Endodermal cell (in vitro differentiated cells): ENCODE data around the gene PRICKLE2. TPM values are rescaled to one million over a fixed set of nuclear protein-coding genes. Genes with fewer than 3 reads are reported as not detected.

Experiments
- DNase-seq: peaks from one replicate; pipeline ENCODE4 v3.0.0-alpha.2; 2017
- H3K27ac ChIP-seq: 2 replicates; pipeline ENCODE4 v1.5.1; 2013; ENCODE audit warnings: mild to moderate bottlenecking, low read depth, low read length, moderate library complexity
- H3K27me3 ChIP-seq: 2 replicates; pipeline ENCODE4 v1.6.1; 2013; ENCODE audit warnings: mild to moderate bottlenecking, low read length, moderate library complexity; ENCODE audit not compliant: insufficient read depth, control insufficient read depth, poor library complexity, severe bottlenecking
- H3K36me3 ChIP-seq: 2 replicates; pipeline ENCODE4 v1.7.0; 2013; ENCODE audit warnings: mild to moderate bottlenecking, low read length, moderate library complexity; ENCODE audit not compliant: control insufficient read depth, insufficient read depth
- H3K4me1 ChIP-seq: one replicate; pipeline ENCODE4 v1.7.0; 2013; ENCODE audit warnings: low read length; ENCODE audit not compliant: control insufficient read depth, insufficient read depth
- H3K4me3 ChIP-seq: 2 replicates; pipeline ENCODE4 v1.5.1; 2013; ENCODE audit warnings: mild to moderate bottlenecking, low read length, moderate library complexity
- H3K9ac ChIP-seq: 2 replicates; pipeline ENCODE4 v1.6.1; 2013; ENCODE audit warnings: mild to moderate bottlenecking, low read length, moderate library complexity; ENCODE audit not compliant: poor library complexity, severe bottlenecking; ENCODE audit errors: extremely low read depth
- H3K9me3 ChIP-seq: 2 replicates; pipeline ENCODE4 v1.6.1; 2013; ENCODE audit warnings: mild to moderate bottlenecking, low read length, moderate library complexity; ENCODE audit not compliant: control insufficient read depth
- H3K27ac Mint-ChIP-seq: 2 replicates; pipeline ENCODE4 v1.8.0; 2020; ENCODE audit warnings: mixed read lengths
- H3K27me3 Mint-ChIP-seq: 2 replicates; pipeline ENCODE4 v1.8.0; 2021; ENCODE audit warnings: mild to moderate bottlenecking, mixed read lengths; ENCODE audit not compliant: insufficient read depth
- H3K36me3 Mint-ChIP-seq: 2 replicates; pipeline ENCODE4 v1.8.0; 2020; ENCODE audit warnings: low read depth, mixed read lengths
- H3K4me1 Mint-ChIP-seq: 2 replicates; pipeline ENCODE4 v1.8.0; 2020; ENCODE audit warnings: mixed read lengths
- H3K4me3 Mint-ChIP-seq: 2 replicates; pipeline ENCODE4 v1.8.0; 2020; ENCODE audit warnings: mild to moderate bottlenecking, moderate library complexity, mixed read lengths
- H3K9me3 Mint-ChIP-seq: 2 replicates; pipeline ENCODE4 v1.8.0; 2020; ENCODE audit warnings: mild to moderate bottlenecking, mixed read lengths
- WGBS, 2 experiments: methylation state at CpG; one replicate each; pipeline versions ENCODE4 v1.1.5 to v1.1.7; 2013; ENCODE audit warnings: missing lambda C conversion rate in 2 of 2, mixed read lengths in 1 of 2; ENCODE audit not compliant: insufficient coverage in 1 of 2, insufficient read length in 1 of 2; 5-methylcytosine and 5-hydroxymethylcytosine counted together
- total RNA-seq, 2 donors: library from RNA; stranded (reverse); fragmentation: NEBNext Ultra II Directional in 1 of 2; extraction: Animal tissue kit (Norgen Biotek cat#: 25700) in 1 of 2; gene quantifications; 2 replicates in 1 of 2; 3 replicates in 1 of 2; pipeline ENCODE4 v1.2.1, GENCODE V29; 2021
- TF ChIP-seq, protein P1 (sequence below): fragments of 200-600 bp; sonication (generic); conservative IDR thresholded peaks from 2 replicates; pipeline ENCODE4 v1.5.0; 2021; ENCODE audit warnings: antibody characterized with exemption, mild to moderate bottlenecking

Gene PRICKLE2
- total RNA-seq, 2 donors from 2014 or later, result 8.5 to 10.4 TPM

DNA sequence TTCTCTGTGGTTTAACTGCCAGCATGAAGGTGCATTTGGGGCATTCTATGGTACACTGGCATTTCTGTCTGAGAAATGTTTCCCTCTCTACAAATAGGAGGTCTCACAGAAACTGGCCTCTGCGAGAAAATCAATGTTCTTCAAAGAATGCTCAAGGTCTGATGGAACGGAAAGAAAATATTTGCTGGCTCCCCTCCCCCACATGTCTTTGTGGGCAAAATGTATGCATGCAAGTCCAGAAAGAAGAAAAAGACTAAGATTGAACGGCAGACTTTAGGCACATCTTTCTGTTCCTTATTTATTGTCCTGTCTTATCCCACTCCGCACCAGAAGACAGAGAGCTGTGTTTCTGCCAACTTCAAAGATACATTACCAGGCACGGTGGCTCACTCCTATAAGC is 118.1 kb downstream of the PRICKLE2 start:
- Mint-ChIP-seq H3K4me3 (no peak overlapping the region), H3K36me3 (no peaks in the 10 kb centered on the region), H3K27ac (no peak overlapping the region), H3K27me3 (no peaks in the 10 kb centered on the region), H3K4me1 (peaks cover 69% of the 10 kb centered on the region), H3K9me3 (no peaks in the 10 kb centered on the region)
- Histone ChIP-seq H3K36me3 (peaks cover 4% of the 10 kb centered on the region), H3K9me3 (no peaks in the 10 kb centered on the region), H3K4me1 (peaks cover 34% of the 10 kb centered on the region), H3K4me3 (no peak overlapping the region), H3K27me3 (no peaks in the 10 kb centered on the region), H3K9ac (no peak overlapping the region), H3K27ac (peak overlapping the region; percentile 8)
- 67 to 86% methylated on average over 1 to 5 of the region's 5 CpGs for WGBS, 2 experiments
- DNase-seq, result no peak
- TF ChIP-seq, protein P1, sequence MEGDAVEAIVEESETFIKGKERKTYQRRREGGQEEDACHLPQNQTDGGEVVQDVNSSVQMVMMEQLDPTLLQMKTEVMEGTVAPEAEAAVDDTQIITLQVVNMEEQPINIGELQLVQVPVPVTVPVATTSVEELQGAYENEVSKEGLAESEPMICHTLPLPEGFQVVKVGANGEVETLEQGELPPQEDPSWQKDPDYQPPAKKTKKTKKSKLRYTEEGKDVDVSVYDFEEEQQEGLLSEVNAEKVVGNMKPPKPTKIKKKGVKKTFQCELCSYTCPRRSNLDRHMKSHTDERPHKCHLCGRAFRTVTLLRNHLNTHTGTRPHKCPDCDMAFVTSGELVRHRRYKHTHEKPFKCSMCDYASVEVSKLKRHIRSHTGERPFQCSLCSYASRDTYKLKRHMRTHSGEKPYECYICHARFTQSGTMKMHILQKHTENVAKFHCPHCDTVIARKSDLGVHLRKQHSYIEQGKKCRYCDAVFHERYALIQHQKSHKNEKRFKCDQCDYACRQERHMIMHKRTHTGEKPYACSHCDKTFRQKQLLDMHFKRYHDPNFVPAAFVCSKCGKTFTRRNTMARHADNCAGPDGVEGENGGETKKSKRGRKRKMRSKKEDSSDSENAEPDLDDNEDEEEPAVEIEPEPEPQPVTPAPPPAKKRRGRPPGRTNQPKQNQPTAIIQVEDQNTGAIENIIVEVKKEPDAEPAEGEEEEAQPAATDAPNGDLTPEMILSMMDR, result no peak

DNA sequence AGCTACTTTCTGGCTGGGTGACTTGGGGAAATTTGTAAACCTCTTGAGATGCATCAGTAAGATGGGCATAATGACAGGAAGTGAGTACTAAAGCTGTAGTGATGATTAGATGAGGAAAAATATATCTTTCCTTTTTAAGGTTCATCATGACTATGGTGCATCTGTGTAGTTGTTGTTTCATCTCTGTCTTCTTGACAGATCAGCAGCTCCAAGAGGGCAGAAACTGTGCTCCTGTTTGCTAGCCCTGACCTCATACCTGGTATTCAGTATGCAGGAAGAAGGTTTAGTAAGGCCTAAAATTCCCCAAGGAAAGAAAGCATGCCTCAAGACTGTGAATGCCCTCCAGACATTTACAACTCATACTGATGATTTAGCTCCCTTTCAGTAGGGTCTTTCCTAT is 119.5 kb downstream of the PRICKLE2 start:
- H3K36me3 ChIP-seq, result peaks cover 4% of the 10 kb centered on the region
- H3K9me3 ChIP-seq, result no peaks in the 10 kb centered on the region
- no peak overlapping the region for H3K4me3 Mint-ChIP-seq
- H3K27ac ChIP-seq, result no peak overlapping the region
- peaks cover 34% of the 10 kb centered on the region for H3K4me1 ChIP-seq
- TF ChIP-seq, protein P1, result no peak
- no peak for DNase-seq
- no peak overlapping the region for H3K27ac Mint-ChIP-seq
- H3K4me3 ChIP-seq, result no peak overlapping the region
- H3K9ac ChIP-seq, result no peak overlapping the region
- no peaks in the 10 kb centered on the region for H3K27me3 ChIP-seq
- peaks cover 56% of the 10 kb centered on the region for H3K4me1 Mint-ChIP-seq
- H3K27me3 Mint-ChIP-seq, result no peaks in the 10 kb centered on the region
- H3K9me3 Mint-ChIP-seq, result no peaks in the 10 kb centered on the region
- H3K36me3 Mint-ChIP-seq, result no peaks in the 10 kb centered on the region

DNA sequence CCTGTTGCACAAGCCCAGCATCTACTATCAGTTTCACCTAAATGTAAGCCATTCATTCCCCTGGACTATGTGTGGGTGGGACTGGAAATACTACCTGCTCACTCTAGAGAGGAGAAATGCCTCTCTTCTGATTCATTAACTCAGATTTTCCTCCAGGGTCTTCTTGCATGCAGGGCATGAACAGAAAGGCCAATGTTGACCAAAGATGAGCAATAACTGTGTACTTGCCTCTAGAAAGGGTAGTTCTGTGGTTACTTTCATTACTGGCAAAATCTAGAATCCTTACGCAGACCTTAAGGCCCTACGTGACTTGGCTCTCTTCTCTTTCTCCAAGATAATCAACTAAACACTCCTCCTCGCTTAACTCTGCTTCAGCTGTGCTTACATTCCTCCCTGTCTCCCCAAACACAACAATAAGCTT is 120.6 kb downstream of the PRICKLE2 start:
- H3K27me3 ChIP-seq, result no peaks in the 10 kb centered on the region
- DNase-seq, result no peak
- peaks cover 46% of the 10 kb centered on the region for H3K4me1 Mint-ChIP-seq
- H3K36me3 ChIP-seq, result peaks cover 4% of the 10 kb centered on the region
- peaks cover under 1% of the 10 kb centered on the region for H3K36me3 Mint-ChIP-seq
- H3K4me3 ChIP-seq, result no peak overlapping the region
- H3K4me1 ChIP-seq, result peaks cover 32% of the 10 kb centered on the region
- peaks cover 1% of the 10 kb centered on the region for H3K27me3 Mint-ChIP-seq
- no peak overlapping the region for H3K27ac Mint-ChIP-seq
- no peak overlapping the region for H3K4me3 Mint-ChIP-seq
- H3K9me3 Mint-ChIP-seq, result no peaks in the 10 kb centered on the region
- no peak overlapping the region for H3K27ac ChIP-seq
- TF ChIP-seq, protein P1, result no peak
- no peaks in the 10 kb centered on the region for H3K9me3 ChIP-seq
- WGBS, 2 experiments, result 95 to 100% methylated on average over 3 of the region's 3 CpGs
- no peak overlapping the region for H3K9ac ChIP-seq
